Endothelial cell of umbilical vein (primary cell): ENCODE measurements around the gene IFITM5.

Experiments used
- EZH2 ChIP-seq: IDR thresholded peaks from 2 replicates; pipeline ENCODE4 v1.6.1; 2012; ENCODE audit warnings: borderline replicate concordance, low read depth, mild to moderate bottlenecking, moderate library complexity, low read length, inconsistent platforms; ENCODE audit not compliant: severe bottlenecking
- POLR2A ChIP-seq: IDR thresholded peaks from 2 replicates; pipeline ENCODE4 v1.6.1; 2012; ENCODE audit warnings: low read depth, mild to moderate bottlenecking, control low read depth, low read length
- POLR2AphosphoS5 ChIP-seq: IDR thresholded peaks from 2 replicates; pipeline ENCODE4 v1.6.1; 2012; ENCODE audit warnings: low read depth, mild to moderate bottlenecking, control low read depth, low read length, moderate library complexity; ENCODE audit not compliant: insufficient read depth
- TF ChIP-seq, protein P1 (sequence below), 2 donors: IDR thresholded peaks; 1 replicate in 1 of 2; 2 replicates in 1 of 2; pipeline ENCODE4 v1.5.1; 2011; ENCODE audit warnings: low read length in 2 of 2, mild to moderate bottlenecking in 2 of 2, moderate library complexity in 2 of 2, control low read depth in 1 of 2, inconsistent platforms in 1 of 2, low read depth in 1 of 2; ENCODE audit not compliant: insufficient read depth in 1 of 2; ENCODE audit errors: extremely low read depth in 1 of 2

DNA sequence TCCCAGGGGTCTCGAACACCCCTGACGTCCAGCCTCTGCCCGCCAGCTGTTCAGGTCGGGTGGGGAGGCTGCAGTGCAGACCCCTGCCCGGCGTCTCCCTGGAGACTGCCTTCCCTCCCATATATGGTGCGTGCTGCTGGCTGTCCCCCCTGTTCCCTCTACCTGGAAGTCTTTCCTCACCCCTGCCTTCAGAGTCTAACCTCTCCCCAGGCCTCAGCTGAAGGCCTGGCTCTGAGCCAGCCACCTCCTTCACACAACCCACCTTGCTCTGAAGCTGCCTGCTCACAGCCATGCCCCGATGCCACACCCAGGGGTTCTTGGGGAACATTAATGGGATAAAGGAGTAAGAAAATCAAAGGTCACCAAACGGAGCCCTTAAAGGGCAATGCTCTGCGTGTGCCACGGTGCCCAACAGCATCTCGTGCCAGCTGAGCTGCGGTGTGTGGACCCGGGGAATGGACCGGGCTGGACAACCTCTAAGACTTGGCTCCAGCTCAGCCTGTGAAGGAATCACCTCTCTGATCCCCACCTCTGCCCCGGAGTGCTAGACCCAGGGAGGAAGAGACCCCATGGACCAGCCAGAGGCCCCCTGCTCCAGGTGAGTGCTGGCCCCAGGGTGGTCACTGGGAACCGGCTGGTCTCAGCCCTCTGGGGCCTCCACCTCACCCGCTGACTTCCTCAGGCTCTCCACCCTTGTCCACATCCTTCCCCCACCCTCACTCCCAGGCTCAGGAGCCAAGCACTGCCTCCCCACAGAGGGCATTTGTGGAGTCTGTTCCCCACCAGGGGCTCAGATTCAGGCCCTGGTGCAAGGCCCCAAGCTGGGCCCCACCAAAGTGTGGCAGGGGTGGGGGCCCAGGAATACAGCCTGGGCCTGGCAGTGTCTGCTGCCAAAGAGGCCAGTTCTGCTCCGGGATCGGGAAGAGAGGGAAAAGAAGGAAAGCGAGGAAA, 21.1 kb downstream of the IFITM5 start, which contains the start of gene NLRP6:
- TF ChIP-seq, protein P1, sequence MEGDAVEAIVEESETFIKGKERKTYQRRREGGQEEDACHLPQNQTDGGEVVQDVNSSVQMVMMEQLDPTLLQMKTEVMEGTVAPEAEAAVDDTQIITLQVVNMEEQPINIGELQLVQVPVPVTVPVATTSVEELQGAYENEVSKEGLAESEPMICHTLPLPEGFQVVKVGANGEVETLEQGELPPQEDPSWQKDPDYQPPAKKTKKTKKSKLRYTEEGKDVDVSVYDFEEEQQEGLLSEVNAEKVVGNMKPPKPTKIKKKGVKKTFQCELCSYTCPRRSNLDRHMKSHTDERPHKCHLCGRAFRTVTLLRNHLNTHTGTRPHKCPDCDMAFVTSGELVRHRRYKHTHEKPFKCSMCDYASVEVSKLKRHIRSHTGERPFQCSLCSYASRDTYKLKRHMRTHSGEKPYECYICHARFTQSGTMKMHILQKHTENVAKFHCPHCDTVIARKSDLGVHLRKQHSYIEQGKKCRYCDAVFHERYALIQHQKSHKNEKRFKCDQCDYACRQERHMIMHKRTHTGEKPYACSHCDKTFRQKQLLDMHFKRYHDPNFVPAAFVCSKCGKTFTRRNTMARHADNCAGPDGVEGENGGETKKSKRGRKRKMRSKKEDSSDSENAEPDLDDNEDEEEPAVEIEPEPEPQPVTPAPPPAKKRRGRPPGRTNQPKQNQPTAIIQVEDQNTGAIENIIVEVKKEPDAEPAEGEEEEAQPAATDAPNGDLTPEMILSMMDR (IDR thresholded peaks at IDR 0.05; ENCODE audit: extremely low read depth in 1 of 2, insufficient read depth in 1 of 2, low read depth in 1 of 2, low read length in 2 of 2): no peak
- TF ChIP-seq POLR2A (no peak), POLR2AphosphoS5 (no peak), EZH2 (no peak)
